GM06990 (cell line): Measurements from ENCODE around the gene CCDC188.
A peak's percentile ranks its signal among the peaks of the same experiment; 100 is the strongest.

Experiments used
- DNase-seq: peaks from one replicate; pipeline ENCODE4 v3.0.0-alpha.2; 2011; ENCODE audit not compliant: insufficient read length; ENCODE audit errors: extremely low read depth
- H3K27me3 ChIP-seq: replicated peaks from 2 replicates; pipeline ENCODE4 v1.6.0; 2011; ENCODE audit warnings: low read length; ENCODE audit not compliant: control insufficient read depth, insufficient read depth
- H3K36me3 ChIP-seq: 2 replicates; pipeline ENCODE4 v1.5.1; 2011; ENCODE audit warnings: low read length; ENCODE audit not compliant: control insufficient read depth, insufficient read depth
- H3K4me3 ChIP-seq: replicated peaks from 2 replicates; pipeline ENCODE4 v1.5.1; 2011; ENCODE audit warnings: low read depth, mild to moderate bottlenecking, control low read depth, low read length
- CTCF ChIP-seq: IDR thresholded peaks from 2 replicates; pipeline ENCODE4 v1.5.1; 2011; ENCODE audit warnings: low read length, control low read depth, mild to moderate bottlenecking, inconsistent platforms; ENCODE audit not compliant: insufficient read depth, poor library complexity, severe bottlenecking

The CCDC188 gene

GRCh38 chr22:20124083-20124787 lies 26.6 kb downstream of the CCDC188 start:
- Histone ChIP-seq H3K4me3 (no peak overlapping the region), H3K27me3 (no peaks in the 10 kb centered on the region), H3K36me3 (peaks cover 43% of the 10 kb centered on the region)
- no peak for DNase-seq
- no peak for TF ChIP-seq CTCF

DNA sequence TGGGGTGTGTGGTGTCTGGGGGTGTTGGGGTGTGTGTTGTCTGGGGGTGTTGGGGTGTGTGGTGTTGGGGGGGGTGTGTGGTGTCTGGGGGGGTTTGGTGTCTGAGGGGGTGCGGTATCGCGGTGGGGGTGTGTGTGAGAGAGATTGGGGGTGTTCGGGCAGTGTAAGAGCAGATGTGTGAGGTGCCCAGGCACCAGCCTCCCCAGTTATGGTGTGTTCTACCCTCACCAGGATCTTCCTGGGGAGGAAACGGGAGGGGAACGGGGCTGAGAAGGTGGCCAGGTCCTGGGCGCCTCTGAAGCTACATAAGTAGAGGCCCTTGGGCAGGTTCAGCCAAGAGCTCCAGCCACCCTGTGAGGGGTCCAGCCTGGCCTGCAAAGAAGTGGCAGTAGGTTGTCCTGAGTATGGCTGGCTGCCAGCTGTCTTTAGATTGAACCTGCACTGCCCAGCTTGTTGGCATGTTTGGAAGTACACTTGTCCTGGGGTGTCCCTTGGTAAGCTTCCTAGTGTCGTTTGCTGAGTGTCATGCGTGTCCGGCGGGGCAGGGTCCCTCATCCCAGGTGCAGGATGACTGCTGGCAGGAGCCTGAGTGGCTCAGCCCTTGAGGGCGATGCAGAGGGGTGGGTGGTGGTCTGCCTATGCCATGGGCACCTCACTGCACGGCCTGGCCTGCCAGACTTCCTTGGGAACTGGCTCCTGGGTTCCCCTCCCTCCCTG lies 27.3 kb downstream of the CCDC188 start:
- Histone ChIP-seq H3K36me3 (peaks cover 45% of the 10 kb centered on the region), H3K4me3 (no peak overlapping the region), H3K27me3 (no peaks in the 10 kb centered on the region)
- DNase-seq, result no peak
- TF ChIP-seq CTCF, result no peak

DNA sequence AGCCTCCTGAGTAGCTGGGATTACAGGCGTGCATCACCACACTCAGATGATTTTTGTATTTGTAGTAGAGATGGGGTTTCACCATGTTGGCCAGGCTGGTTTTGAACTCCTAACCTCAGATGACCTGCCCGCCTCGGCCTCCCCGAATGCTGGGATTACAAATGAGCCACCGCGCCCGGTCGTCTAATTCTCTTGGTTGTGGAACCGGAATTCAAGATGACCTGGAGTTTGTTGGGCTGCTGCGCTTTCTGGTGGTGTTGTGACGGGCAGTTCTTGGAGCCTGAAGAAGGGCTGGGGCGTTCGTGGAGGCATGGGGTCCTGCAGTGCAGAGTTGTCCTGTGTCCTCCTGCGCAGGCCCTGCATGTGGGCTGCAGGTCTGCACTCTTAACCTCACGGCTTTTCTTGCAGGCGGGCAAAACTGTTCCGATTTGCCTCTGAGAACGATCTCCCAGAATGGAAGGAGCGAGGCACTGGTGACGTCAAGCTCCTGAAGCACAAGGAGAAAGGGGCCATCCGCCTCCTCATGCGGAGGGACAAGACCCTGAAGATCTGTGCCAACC lies 28.9 kb downstream of the CCDC188 start:
- Histone ChIP-seq H3K36me3 (peaks cover 45% of the 10 kb centered on the region), H3K27me3 (no peaks in the 10 kb centered on the region), H3K4me3 (no peak overlapping the region)
- no peak for DNase-seq
- TF ChIP-seq CTCF, result no peak

DNA sequence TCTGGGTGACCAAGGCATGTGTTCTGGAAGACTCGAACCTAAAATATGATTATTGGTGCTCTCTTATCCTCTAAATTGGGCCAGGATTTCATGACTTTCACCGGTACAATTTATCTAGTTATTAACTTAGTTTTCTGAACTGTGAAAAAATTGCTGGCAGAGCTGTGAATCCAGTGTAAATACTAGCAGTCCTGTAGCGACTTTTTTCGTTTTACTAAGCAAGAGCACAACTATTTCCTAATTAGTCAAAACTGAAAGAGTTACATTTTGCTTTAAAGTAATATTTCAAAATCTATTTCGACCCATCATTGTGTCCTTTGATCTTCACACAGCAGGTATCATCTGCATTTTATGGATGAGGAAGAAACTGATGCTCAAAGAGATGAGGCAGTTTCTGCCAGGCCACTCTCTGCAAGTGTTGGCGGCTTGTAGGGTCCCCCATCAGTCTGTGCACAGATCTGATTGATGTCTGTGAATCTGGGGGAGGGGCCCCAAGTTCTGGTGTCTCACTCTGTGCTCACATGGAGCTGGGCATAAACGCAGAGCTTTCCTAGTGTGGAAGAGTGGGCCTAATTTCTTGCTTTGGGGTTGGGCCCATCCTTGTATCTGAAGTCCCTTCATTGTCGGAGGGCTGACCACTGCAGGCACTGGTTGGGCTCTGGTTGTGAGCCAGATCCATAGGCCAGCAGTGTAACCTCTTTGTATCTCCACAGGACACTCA lies 32.4 kb downstream of the CCDC188 start:
- no peak for DNase-seq
- no peak for TF ChIP-seq CTCF
- Histone ChIP-seq H3K27me3 (no peaks in the 10 kb centered on the region), H3K36me3 (peaks cover 33% of the 10 kb centered on the region), H3K4me3 (peak overlapping the region; percentile 88)

DNA sequence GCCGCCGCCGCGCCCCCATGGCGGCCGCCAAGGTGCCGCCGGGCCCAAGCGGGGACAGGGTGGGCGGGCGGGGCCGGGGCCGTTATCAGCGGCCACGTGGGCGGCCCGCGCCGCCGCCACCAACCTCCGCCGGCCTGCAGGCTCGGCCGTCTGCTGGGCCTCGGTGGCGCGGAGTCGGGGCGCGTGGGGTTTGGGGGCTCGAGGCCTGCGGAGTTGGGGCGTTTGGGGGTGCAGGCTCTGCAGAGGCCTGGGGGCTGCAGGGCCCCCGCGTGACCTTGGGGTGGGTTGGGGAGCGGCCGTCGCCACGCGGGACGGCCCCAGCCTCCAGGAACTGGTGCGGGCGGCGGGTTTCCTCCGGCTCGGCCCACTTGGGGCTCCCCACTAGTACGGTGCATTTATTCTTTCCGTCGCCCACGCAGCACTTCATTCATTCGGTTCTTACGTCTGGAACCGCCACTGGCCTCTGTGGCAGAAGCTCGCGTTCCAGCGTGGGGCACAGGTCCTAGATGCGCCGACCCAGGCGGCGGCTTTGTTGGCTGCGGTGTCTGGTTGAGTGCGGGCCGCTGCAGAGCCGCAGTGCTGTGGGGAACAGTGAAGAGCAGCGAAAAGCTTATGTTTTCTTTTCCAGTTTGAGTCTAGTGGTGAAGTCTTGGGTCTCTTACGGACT lies 33.1 kb downstream of the CCDC188 start:
- H3K27me3 ChIP-seq, result no peaks in the 10 kb centered on the region
- peak; percentile 69 for DNase-seq
- TF ChIP-seq CTCF, result no peak
- H3K36me3 ChIP-seq, result peaks cover 34% of the 10 kb centered on the region
- peak overlapping the region; percentile 88 for H3K4me3 ChIP-seq
